Measurements from ENCODE around the gene ZNF723. TPM values are rescaled to one million over a fixed set of nuclear protein-coding genes. Genes with fewer than 3 reads are reported as not detected.
"Not testable (repeated sequence)": the region's sequence is repeated elsewhere in the genome, so short reads cannot be mapped to it uniquely, and the experiment has no call there.

ZNF723 gene
- polyA plus RNA-seq (2011; rRNA removed) = not detected in 2 replicates
- not detected in 2 replicates for polyA minus RNA-seq (2011; rRNA and poly(A)+ RNA removed)

DNA sequence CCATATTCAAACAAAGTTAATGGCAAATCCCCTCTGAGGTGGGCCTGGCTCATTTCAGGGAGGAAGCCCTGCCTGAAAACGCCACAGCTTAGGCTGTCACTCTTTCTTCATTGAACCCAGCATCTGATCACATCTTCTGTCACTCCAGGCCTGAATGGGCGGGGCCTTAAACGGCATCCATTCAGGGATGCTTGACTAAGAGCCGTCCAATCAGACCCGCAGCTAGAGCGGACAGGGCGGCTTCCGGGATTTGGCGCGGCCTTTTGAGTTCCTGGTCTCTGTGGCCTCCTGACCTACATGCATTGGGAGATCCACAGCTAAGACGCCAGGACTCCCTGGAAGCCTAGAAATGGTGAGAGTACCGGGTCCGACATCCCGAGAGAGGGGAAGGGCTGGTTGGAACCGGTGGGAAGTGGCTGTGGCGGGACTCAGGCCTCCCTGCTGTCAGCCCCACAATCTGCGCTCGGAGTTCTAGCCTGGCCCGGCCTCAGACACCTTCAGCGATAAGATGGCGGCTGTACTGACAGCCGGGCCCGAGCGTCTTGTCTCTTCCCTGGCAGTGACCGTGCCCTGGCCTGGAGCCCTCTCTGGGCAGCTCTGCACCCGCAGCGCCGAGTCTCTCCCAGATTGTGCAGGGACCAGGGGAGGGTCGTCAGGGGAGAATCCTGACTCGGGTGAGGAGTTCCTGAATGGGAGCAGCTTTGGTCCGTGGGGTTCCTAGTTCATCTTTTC, at the start of gene ZNF723:
Gene ZNF723, plus strand, starts transcription at position 261 of the 732 bp plus-strand sequence. Its CDS starts 89 bp downstream, at position 350.
- ChIA-PET POLR2A (no interaction called here), CTCF (no interaction called here)
- H3K27me3 ChIP-seq (ENCODE audit: control insufficient read depth, insufficient read depth, low read length) = no peaks in the 10 kb centered on the region
- H3K27ac ChIP-seq (ENCODE audit: low read depth, low read length) = no peak within 1 kb of the TSS
- TF ChIP-seq, protein P1, sequence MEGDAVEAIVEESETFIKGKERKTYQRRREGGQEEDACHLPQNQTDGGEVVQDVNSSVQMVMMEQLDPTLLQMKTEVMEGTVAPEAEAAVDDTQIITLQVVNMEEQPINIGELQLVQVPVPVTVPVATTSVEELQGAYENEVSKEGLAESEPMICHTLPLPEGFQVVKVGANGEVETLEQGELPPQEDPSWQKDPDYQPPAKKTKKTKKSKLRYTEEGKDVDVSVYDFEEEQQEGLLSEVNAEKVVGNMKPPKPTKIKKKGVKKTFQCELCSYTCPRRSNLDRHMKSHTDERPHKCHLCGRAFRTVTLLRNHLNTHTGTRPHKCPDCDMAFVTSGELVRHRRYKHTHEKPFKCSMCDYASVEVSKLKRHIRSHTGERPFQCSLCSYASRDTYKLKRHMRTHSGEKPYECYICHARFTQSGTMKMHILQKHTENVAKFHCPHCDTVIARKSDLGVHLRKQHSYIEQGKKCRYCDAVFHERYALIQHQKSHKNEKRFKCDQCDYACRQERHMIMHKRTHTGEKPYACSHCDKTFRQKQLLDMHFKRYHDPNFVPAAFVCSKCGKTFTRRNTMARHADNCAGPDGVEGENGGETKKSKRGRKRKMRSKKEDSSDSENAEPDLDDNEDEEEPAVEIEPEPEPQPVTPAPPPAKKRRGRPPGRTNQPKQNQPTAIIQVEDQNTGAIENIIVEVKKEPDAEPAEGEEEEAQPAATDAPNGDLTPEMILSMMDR (IDR thresholded peaks at IDR 0.05; ENCODE audit: low read depth, low read length) = no peak
- no peak within 1 kb of the TSS for H3K4me3 ChIP-seq (ENCODE audit: low read depth, low read length)
- peaks cover 52% of the 10 kb centered on the region for H3K9me3 ChIP-seq (ENCODE audit: control insufficient read depth, insufficient read depth, low read length)
- DNase-seq (ENCODE audit: low read depth, low spot score) = no peak

DNA sequence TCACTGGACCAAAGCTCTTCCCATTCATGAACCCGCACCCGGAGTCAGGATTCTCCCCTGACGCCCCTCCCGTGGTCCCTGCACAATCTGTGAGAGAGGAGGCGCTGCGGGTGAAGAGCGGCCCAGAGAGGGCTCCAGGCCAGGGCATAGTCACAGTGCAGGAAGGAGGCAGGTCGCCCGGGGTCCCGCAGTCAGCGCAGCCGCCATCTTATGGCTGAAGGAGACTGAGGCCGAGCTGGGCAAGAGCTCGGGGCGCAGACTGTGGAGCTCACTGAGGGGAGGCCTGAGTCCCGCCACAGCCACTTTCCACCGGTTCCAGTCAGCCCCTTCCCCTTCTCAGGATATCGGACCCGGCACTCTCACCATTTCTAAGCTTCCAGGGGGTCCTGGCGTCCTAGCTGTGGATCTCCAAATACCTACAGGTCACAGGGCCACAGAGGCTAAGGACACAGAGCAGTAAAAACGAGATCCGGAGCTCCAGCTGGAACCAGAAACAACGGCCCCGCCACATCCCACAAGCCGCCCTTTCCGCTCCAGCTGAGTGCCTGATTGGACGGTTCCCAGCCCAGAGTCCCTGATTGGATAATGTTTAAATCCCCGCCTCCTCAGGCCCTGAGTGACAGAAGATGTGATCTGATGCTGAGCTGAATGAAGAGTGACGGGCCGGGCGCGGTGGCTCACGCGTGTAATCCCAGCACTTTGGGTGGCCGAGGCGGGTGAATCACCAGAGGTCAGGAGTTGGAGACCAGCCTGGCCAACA, 48.3 kb upstream of the ZNF723 start, which contains the start of gene ZNF99:
Gene ZNF99, minus strand, starts transcription at position 501 of the 760 bp plus-strand sequence. Its CDS starts 135 bp downstream, at position 366.
- Histone ChIP-seq H3K27ac (ENCODE audit: low read depth, low read length) (no peak within 1 kb of the TSS), H3K27me3 (ENCODE audit: control insufficient read depth, insufficient read depth, low read length) (no peaks in the 10 kb centered on the region), H3K4me3 (ENCODE audit: low read depth, low read length) (no peak within 1 kb of the TSS), H3K9me3 (ENCODE audit: control insufficient read depth, insufficient read depth, low read length) (peaks cover 35% of the 10 kb centered on the region)
- ChIA-PET CTCF (no interaction called here), POLR2A (no interaction called here)
- no peak for DNase-seq (ENCODE audit: low read depth, low spot score)
- TF ChIP-seq, protein P1 (IDR thresholded peaks at IDR 0.05; ENCODE audit: low read depth, low read length) = no peak

DNA sequence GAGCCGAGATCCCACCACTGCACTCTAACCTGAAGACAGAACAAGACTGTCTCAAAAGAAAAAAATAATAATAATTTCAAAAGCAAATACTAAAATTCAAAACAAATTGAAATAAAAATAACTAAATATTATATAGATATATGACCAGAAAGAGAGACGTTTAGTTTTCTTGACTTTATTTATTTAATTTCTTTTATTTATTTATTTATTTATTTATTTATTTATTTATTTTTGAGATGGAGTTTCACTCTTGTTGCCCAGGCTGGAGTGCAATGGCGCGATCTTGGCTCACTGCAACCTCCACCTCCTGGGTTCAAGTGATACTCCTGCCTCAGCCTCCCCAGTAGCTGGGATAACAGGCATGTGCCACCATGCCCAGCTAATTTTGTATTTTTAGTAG, 39.2 kb upstream of the ZNF723 start:
- H3K27ac ChIP-seq (ENCODE audit: low read depth, low read length); H3K4me3 ChIP-seq (ENCODE audit: low read depth, low read length); DNase-seq (ENCODE audit: low read depth, low spot score); H3K27me3 ChIP-seq (ENCODE audit: control insufficient read depth, insufficient read depth, low read length); CTCF ChIA-PET; POLR2A ChIA-PET: not testable (repeated sequence)
- H3K9me3 ChIP-seq (ENCODE audit: control insufficient read depth, insufficient read depth, low read length) = peaks cover 19% of the 10 kb centered on the region

DNA sequence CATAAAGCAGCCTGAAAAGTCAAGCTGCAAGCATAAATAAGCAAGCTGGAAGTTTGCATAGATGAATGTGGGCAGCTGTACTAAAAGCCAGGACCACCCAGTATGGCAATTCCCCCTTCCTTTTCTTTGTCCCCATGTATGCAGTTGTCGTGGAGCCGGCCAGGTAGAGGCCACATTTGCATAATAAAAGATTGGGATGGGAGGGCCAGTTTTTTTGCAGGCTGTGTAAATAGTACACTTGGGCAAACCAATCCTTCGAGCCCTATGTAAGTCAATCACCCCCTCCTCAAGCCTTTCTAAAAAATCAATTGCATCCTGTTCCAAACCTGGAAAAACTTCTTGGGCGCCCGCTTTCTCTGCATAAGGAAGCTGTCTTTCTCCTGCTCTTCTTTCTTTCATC, 35.1 kb upstream of the ZNF723 start:
- peaks cover 12% of the 10 kb centered on the region for H3K9me3 ChIP-seq (ENCODE audit: control insufficient read depth, insufficient read depth, low read length)
- no peak overlapping the region for H3K4me3 ChIP-seq (ENCODE audit: low read depth, low read length)
- ChIA-PET CTCF (no interaction called here), POLR2A (no interaction called here)
- TF ChIP-seq, protein P1 (IDR thresholded peaks at IDR 0.05; ENCODE audit: low read depth, low read length) = no peak
- no peak for DNase-seq (ENCODE audit: low read depth, low spot score)
- no peaks in the 10 kb centered on the region for H3K27me3 ChIP-seq (ENCODE audit: control insufficient read depth, insufficient read depth, low read length)
- H3K27ac ChIP-seq (ENCODE audit: low read depth, low read length) = no peak overlapping the region

DNA sequence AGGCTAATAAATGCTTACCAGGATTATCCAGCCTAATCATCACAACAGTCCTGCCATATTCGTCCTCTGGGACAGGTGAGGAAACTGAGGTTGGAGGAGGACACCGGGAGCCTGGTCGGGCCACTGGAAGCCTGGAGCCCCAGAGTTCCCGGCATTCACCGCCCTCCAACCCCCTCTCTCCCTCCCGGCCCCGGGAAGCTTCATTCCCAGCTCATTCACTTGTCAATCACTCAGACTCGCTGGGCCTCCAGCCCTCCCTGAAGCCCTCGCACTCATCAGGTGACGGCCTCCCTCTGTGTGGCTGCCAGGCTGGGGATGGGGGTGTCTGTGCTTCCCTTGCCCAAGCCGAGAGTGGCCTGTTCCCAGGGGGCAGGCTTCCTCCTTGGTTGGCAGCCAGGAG, 25.7 kb upstream of the ZNF723 start:
- Histone ChIP-seq H3K9me3 (ENCODE audit: control insufficient read depth, insufficient read depth, low read length) (peaks cover 55% of the 10 kb centered on the region), H3K4me3 (ENCODE audit: low read depth, low read length) (no peak overlapping the region), H3K27me3 (ENCODE audit: control insufficient read depth, insufficient read depth, low read length) (no peaks in the 10 kb centered on the region), H3K27ac (ENCODE audit: low read depth, low read length) (no peak overlapping the region)
- ChIA-PET POLR2A (no interaction called here), CTCF (no interaction called here)
- TF ChIP-seq, protein P1 (IDR thresholded peaks at IDR 0.05; ENCODE audit: low read depth, low read length) = no peak
- no peak for DNase-seq (ENCODE audit: low read depth, low spot score)
